Astrocyte (in vitro differentiated cells and primary cell): ENCODE data around the gene C1QB. TPM values are rescaled to one million over a fixed set of nuclear protein-coding genes. Genes with fewer than 3 reads are reported as not detected.

Source experiments
- DNase-seq: peaks from one replicate; pipeline ENCODE4 v3.0.0-alpha.2; 2010; ENCODE audit warnings: low read depth
- FAIRE-seq: peaks from 2 replicates; lab custom pipeline; 2011; peaks lifted over from hg19 to GRCh38; lab: Jason Lieb, UNC
- H2AFZ ChIP-seq: 2 replicates; pipeline ENCODE4 v1.6.0; 2012; ENCODE audit warnings: low read depth, low read length, inconsistent platforms
- H3K27ac ChIP-seq: 2 replicates; pipeline ENCODE4 v1.5.1; 2011; ENCODE audit warnings: low read depth, low read length, inconsistent platforms
- H3K27me3 ChIP-seq: 2 replicates; pipeline ENCODE4 v1.6.0; 2011; ENCODE audit warnings: low read length, inconsistent platforms; ENCODE audit not compliant: insufficient read depth
- H3K36me3 ChIP-seq: 2 replicates; pipeline ENCODE4 v1.5.1; 2011; ENCODE audit warnings: low read length, inconsistent platforms; ENCODE audit not compliant: insufficient read depth
- H3K4me1 ChIP-seq: 2 replicates; pipeline ENCODE4 v1.5.1; 2011; ENCODE audit warnings: low read length, inconsistent platforms; ENCODE audit not compliant: insufficient read depth
- H3K4me2 ChIP-seq: 2 replicates; pipeline ENCODE4 v1.6.0; 2012; ENCODE audit warnings: low read length, inconsistent platforms
- H3K4me3 ChIP-seq: 2 replicates; pipeline ENCODE4 v1.5.1; 2011; ENCODE audit warnings: low read depth, mild to moderate bottlenecking, low read length, inconsistent platforms; ENCODE audit not compliant: insufficient read depth
- H3K79me2 ChIP-seq: 2 replicates; pipeline ENCODE4 v1.6.0; 2012; ENCODE audit warnings: mild to moderate bottlenecking, low read length, inconsistent platforms; ENCODE audit not compliant: insufficient read depth
- H3K9ac ChIP-seq: 2 replicates; pipeline ENCODE4 v1.6.0; 2012; ENCODE audit warnings: mild to moderate bottlenecking, low read length, inconsistent platforms
- H3K9me3 ChIP-seq: 2 replicates; pipeline ENCODE4 v1.5.1; 2012; ENCODE audit warnings: low read depth, mild to moderate bottlenecking, low read length, inconsistent platforms; ENCODE audit not compliant: insufficient read depth
- H4K20me1 ChIP-seq: 2 replicates; pipeline ENCODE4 v1.6.0; 2012; ENCODE audit warnings: low read length, inconsistent platforms; ENCODE audit not compliant: insufficient read depth
- H3K27ac Mint-ChIP-seq: one replicate; pipeline ENCODE4 v1.8.0; 2021; ENCODE audit warnings: mild to moderate bottlenecking, mixed read lengths; ENCODE audit not compliant: unreplicated experiment
- H3K27me3 Mint-ChIP-seq: one replicate; pipeline ENCODE4 v1.8.0; 2021; ENCODE audit warnings: low read depth, mixed read lengths; ENCODE audit not compliant: unreplicated experiment
- H3K36me3 Mint-ChIP-seq: one replicate; pipeline ENCODE4 v1.8.0; 2021; ENCODE audit warnings: low read depth, mixed read lengths; ENCODE audit not compliant: unreplicated experiment
- H3K4me1 Mint-ChIP-seq: one replicate; pipeline ENCODE4 v1.8.0; 2021; ENCODE audit warnings: low read depth, mixed read lengths; ENCODE audit not compliant: unreplicated experiment
- H3K4me3 Mint-ChIP-seq: one replicate; pipeline ENCODE4 v1.8.0; 2021; ENCODE audit warnings: mild to moderate bottlenecking, moderate library complexity, mixed read lengths; ENCODE audit not compliant: unreplicated experiment
- H3K9me3 Mint-ChIP-seq: one replicate; pipeline ENCODE4 v1.8.0; 2021; ENCODE audit warnings: mild to moderate bottlenecking, mixed read lengths; ENCODE audit not compliant: unreplicated experiment
- EZH2 ChIP-seq: IDR thresholded peaks from 2 replicates; pipeline ENCODE4 v1.6.1; 2012; ENCODE audit warnings: mild to moderate bottlenecking, low read length, inconsistent platforms; ENCODE audit not compliant: insufficient read depth
- total RNA-seq: library from RNA; stranded (reverse); gene quantifications from 2 replicates; pipeline ENCODE4 v1.2.1, GENCODE V29; 2021
- TF ChIP-seq, protein P1 (sequence below): IDR thresholded peaks from 2 replicates; pipeline ENCODE4 v1.5.1; 2011; ENCODE audit warnings: low read depth, mild to moderate bottlenecking, inconsistent platforms, low read length, moderate library complexity; ENCODE audit not compliant: insufficient read depth

The C1QB gene
- total RNA-seq, 1 donor from 2014 or later: not detected

DNA sequence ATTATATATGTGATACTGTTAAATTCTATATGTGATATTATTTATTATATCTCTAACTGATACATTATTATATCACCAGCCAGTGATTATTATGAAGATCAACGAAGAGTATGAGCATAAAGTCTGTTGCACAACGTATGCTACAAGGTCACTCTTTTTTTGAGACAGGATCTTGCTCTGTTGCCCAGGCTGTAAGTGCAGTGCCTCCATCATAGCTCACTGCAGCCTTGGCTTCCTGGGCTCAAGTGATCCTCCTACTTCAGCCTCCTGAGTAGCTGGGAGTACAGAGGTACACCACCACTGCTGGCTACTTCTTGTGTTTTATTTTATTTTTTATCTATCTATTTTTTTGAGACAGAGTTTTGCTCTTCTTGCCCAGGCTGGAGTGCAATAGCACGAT is 43.6 kb downstream of the C1QB start:
- no peaks in the 10 kb centered on the region for H3K4me1 ChIP-seq
- H3K27ac Mint-ChIP-seq: no peak overlapping the region
- H3K9me3 ChIP-seq: no peaks in the 10 kb centered on the region
- H2AFZ ChIP-seq: no peak overlapping the region
- H3K9ac ChIP-seq: no peak overlapping the region
- H3K27me3 ChIP-seq: no peaks in the 10 kb centered on the region
- peaks cover under 1% of the 10 kb centered on the region for H3K27me3 Mint-ChIP-seq
- no peaks in the 10 kb centered on the region for H3K36me3 Mint-ChIP-seq
- no peak overlapping the region for H3K4me3 Mint-ChIP-seq
- no peak overlapping the region for H3K4me3 ChIP-seq
- no peak for TF ChIP-seq EZH2
- TF ChIP-seq, protein P1, sequence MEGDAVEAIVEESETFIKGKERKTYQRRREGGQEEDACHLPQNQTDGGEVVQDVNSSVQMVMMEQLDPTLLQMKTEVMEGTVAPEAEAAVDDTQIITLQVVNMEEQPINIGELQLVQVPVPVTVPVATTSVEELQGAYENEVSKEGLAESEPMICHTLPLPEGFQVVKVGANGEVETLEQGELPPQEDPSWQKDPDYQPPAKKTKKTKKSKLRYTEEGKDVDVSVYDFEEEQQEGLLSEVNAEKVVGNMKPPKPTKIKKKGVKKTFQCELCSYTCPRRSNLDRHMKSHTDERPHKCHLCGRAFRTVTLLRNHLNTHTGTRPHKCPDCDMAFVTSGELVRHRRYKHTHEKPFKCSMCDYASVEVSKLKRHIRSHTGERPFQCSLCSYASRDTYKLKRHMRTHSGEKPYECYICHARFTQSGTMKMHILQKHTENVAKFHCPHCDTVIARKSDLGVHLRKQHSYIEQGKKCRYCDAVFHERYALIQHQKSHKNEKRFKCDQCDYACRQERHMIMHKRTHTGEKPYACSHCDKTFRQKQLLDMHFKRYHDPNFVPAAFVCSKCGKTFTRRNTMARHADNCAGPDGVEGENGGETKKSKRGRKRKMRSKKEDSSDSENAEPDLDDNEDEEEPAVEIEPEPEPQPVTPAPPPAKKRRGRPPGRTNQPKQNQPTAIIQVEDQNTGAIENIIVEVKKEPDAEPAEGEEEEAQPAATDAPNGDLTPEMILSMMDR: no peak
- DNase-seq: no peak
- H3K4me1 Mint-ChIP-seq: no peaks in the 10 kb centered on the region
- H3K9me3 Mint-ChIP-seq: no peaks in the 10 kb centered on the region
- FAIRE-seq: no peak
- H3K36me3 ChIP-seq: no peaks in the 10 kb centered on the region
- no peak overlapping the region for H3K4me2 ChIP-seq
- H3K79me2 ChIP-seq: no peaks in the 10 kb centered on the region
- H4K20me1 ChIP-seq: no peaks in the 10 kb centered on the region
- H3K27ac ChIP-seq: no peak overlapping the region

DNA sequence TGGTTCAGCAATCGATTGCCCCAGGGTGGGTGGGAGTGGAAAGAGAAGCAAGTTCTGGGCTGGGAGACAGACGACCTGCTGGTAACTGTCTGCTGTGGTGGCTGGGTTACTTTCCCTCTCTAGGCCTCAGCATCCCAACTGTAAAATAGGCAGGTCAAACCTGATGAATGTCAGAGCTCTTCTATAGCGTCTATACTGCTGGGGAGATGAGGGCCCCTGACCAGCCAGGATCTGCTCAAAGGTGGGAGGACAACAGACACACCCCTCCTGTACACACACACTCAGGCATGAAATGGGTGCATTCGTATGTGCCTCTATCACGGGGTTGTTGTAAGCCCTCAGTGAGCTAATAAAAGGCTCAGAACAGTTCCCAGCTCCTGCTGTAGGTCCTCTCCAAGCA is 44.9 kb downstream of the C1QB start:
- Mint-ChIP-seq H3K4me3 (no peak overlapping the region), H3K27me3 (peaks cover 10% of the 10 kb centered on the region), H3K36me3 (no peaks in the 10 kb centered on the region), H3K4me1 (no peaks in the 10 kb centered on the region), H3K9me3 (no peaks in the 10 kb centered on the region), H3K27ac (no peak overlapping the region)
- DNase-seq: no peak
- Histone ChIP-seq H3K4me2 (no peak overlapping the region), H3K79me2 (no peaks in the 10 kb centered on the region), H3K27me3 (no peaks in the 10 kb centered on the region), H4K20me1 (no peaks in the 10 kb centered on the region), H3K27ac (no peak overlapping the region), H2AFZ (no peak overlapping the region), H3K4me1 (peaks cover 3% of the 10 kb centered on the region), H3K9me3 (no peaks in the 10 kb centered on the region), H3K9ac (no peak overlapping the region), H3K36me3 (no peaks in the 10 kb centered on the region), H3K4me3 (no peak overlapping the region)
- TF ChIP-seq, protein P1: no peak
- no peak for TF ChIP-seq EZH2
- FAIRE-seq: no peak

DNA sequence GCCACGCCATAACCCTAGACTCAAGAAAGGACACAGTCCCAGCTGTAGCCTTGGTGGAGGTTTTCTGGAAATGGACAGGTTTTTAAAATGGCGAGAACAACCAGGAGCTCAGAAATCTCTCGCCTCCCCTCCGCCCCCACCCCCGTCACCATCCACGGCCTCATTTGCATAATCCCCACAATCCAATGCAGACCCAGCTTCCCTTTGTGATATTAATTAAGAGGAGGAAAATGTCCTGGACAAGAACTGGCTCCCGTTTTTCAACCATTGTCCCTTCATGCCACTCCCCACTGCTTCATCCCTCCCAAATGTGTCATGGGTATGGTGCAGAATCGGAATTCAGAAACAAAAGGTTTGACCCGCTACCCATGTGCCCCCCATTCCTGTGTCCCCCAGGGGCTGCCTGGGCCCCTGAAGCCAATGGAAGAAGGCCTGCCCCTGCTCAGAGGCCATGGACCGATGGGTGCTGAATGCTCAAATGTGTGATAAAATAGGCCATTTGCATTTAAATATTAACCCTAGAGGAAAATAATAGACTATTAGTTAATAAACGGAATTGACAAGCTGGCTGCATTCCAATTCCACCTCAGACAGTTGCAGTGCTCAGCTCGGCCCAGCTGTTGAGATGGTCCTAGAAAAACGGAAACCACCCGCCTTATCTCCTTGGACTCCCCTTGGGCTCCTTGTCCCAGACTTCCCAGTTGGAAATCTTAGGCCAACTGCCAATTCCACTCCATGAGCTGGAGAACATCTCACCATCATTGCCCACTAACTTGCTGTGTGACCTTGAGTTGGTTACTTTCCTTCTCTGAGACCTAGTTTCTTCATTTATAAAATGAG is 46.9 kb downstream of the C1QB start:
- no peaks in the 10 kb centered on the region for H3K9me3 Mint-ChIP-seq
- Histone ChIP-seq H3K4me3 (no peak overlapping the region), H3K4me1 (peaks cover 7% of the 10 kb centered on the region), H4K20me1 (no peaks in the 10 kb centered on the region), H3K36me3 (no peaks in the 10 kb centered on the region), H3K9ac (no peak overlapping the region), H3K27me3 (no peaks in the 10 kb centered on the region), H3K79me2 (no peaks in the 10 kb centered on the region), H3K9me3 (no peaks in the 10 kb centered on the region), H3K27ac (no peak overlapping the region), H3K4me2 (no peak overlapping the region), H2AFZ (no peak overlapping the region)
- H3K4me1 Mint-ChIP-seq: no peaks in the 10 kb centered on the region
- TF ChIP-seq, protein P1: no peak
- TF ChIP-seq EZH2: no peak
- H3K27me3 Mint-ChIP-seq: peaks cover 10% of the 10 kb centered on the region
- no peak for DNase-seq
- H3K4me3 Mint-ChIP-seq: no peak overlapping the region
- H3K36me3 Mint-ChIP-seq: no peaks in the 10 kb centered on the region
- no peak for FAIRE-seq
- no peak overlapping the region for H3K27ac Mint-ChIP-seq
